OCI-LY7 (cell line): ENCODE results near the gene SLC41A1.

Experiments used
- EZH2phosphoT487 ChIP-seq: fragments of 200-600 bp; sonication (generic); IDR thresholded peaks from 2 replicates; pipeline ENCODE4 v1.6.1; 2018; ENCODE audit warnings: low read depth, borderline replicate concordance, mild to moderate bottlenecking, mixed run types, antibody characterized with exemption, low read length, moderate library complexity, mixed read lengths
- TF ChIP-seq, protein P1 (sequence below): fragments of 200-600 bp; sonication (generic); conservative IDR thresholded peaks from 2 replicates; pipeline ENCODE4 v1.5.1; 2014; ENCODE audit warnings: mild to moderate bottlenecking, antibody characterized with exemption, low read length, moderate library complexity, mixed read lengths

DNA sequence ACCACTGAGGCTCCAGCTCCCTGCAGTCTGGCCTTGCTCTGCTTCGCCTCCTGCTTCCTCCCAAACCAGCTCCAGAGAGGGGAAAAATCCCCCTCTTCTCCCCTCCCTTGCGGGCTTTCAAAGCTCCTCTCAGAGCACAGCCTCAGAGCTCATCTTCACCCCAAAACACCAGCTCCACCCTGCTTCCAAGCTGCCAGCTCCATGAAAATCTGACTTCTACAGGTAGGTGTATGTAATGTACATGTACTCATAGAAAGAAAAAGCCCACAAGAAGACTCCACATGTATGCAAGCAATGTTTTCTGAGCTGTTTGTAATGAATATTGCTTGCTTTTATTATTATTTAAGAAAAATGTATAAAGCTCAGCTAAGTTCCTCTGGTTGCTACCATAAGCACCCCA lies 8.4 kb downstream of the SLC41A1 start:
- TF ChIP-seq, protein P1, sequence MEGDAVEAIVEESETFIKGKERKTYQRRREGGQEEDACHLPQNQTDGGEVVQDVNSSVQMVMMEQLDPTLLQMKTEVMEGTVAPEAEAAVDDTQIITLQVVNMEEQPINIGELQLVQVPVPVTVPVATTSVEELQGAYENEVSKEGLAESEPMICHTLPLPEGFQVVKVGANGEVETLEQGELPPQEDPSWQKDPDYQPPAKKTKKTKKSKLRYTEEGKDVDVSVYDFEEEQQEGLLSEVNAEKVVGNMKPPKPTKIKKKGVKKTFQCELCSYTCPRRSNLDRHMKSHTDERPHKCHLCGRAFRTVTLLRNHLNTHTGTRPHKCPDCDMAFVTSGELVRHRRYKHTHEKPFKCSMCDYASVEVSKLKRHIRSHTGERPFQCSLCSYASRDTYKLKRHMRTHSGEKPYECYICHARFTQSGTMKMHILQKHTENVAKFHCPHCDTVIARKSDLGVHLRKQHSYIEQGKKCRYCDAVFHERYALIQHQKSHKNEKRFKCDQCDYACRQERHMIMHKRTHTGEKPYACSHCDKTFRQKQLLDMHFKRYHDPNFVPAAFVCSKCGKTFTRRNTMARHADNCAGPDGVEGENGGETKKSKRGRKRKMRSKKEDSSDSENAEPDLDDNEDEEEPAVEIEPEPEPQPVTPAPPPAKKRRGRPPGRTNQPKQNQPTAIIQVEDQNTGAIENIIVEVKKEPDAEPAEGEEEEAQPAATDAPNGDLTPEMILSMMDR = no peak
- no peak for TF ChIP-seq EZH2phosphoT487
